ENCODE data around the gene RASA4B.

Gene RASA4B

DNA sequence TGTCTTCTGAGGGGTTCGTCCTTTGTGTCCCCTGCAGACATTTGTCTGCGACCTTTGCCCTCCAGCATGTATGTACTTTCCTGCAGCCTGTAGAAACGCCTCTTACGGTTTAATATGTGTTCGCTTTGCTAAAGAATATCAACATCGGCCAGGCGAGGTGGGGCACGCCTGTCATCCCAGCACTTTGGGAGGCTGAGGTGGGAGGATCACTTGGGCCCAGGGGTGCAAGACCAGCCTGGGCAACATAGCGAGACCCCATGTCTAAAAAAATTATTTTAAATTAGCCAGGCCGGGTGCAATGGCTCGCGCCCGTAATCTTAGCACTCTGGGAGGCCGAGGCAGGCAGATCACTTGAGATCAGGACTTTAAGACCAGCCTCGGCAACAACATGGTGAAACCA is 68.4 kb downstream of the RASA4B start:
- Histone ChIP-seq H3K27ac (ENCODE audit: low read depth, low read length) (no peak overlapping the region), H3K27me3 (ENCODE audit: insufficient read depth, low read length) (no peaks in the 10 kb centered on the region), H2AFZ (ENCODE audit: insufficient read depth, low read length, poor library complexity) (no peak overlapping the region), H3K9me3 (ENCODE audit: insufficient read depth, low read depth, low read length) (no peaks in the 10 kb centered on the region), H3K79me1 (ENCODE audit: low read length) (peaks cover 2% of the 10 kb centered on the region), H3K14ac (ENCODE audit: low read length) (no peak overlapping the region), H3K36me3 (ENCODE audit: control insufficient read depth in 1 of 2, insufficient read depth in 2 of 2, low read length in 2 of 2) (peaks cover 22 to 27% of the 10 kb centered on the region in 2 experiments), H2BK12ac (ENCODE audit: low read length) (no peak overlapping the region), H3K23ac (ENCODE audit: low read length) (no peak overlapping the region), H2BK120ac (ENCODE audit: insufficient read depth, low read length, poor library complexity) (no peak overlapping the region), H3K9ac (ENCODE audit: low read length) (no peak overlapping the region), H3K79me2 (ENCODE audit: control insufficient read depth, insufficient read depth, low read length, poor library complexity) (no peaks in the 10 kb centered on the region), H3K4ac (ENCODE audit: low read depth, low read length) (no peak overlapping the region), H3K4me2 (ENCODE audit: low read length) (no peak overlapping the region), H3K18ac (ENCODE audit: low read length) (no peak overlapping the region), H3K4me3 (ENCODE audit: low read depth, low read length) (no peak overlapping the region), H3K4me1 (ENCODE audit: control insufficient read depth in 1 of 2, insufficient read depth in 2 of 2, low read length in 2 of 2) (peaks cover 3 to 5% of the 10 kb centered on the region in 2 experiments), H2BK5ac (ENCODE audit: low read depth, low read length, poor library complexity) (no peak overlapping the region), H2AK5ac (ENCODE audit: low read length) (no peak overlapping the region), H4K8ac (ENCODE audit: low read depth, low read length) (no peak overlapping the region), H4K12ac (ENCODE audit: low read depth, low read length) (no peak overlapping the region), H4K91ac (ENCODE audit: low read depth, low read length) (no peak overlapping the region)
- no CpG with 5 or more reads among the region's 15 CpGs for WGBS (ENCODE audit: extremely low coverage, insufficient coverage, insufficient read length)
- DNase-seq: no peak

GRCh38 chr7:102447311-102447710 is 70.3 kb downstream of the RASA4B start:
- Histone ChIP-seq H2AFZ (ENCODE audit: insufficient read depth, low read length, poor library complexity) (no peak overlapping the region), H3K9me3 (ENCODE audit: insufficient read depth, low read depth, low read length) (no peaks in the 10 kb centered on the region), H3K23ac (ENCODE audit: low read length) (no peak overlapping the region), H3K79me1 (ENCODE audit: low read length) (peaks cover 2% of the 10 kb centered on the region), H3K4me1 (ENCODE audit: control insufficient read depth in 1 of 2, insufficient read depth in 2 of 2, low read length in 2 of 2) (peaks cover 3 to 5% of the 10 kb centered on the region in 2 experiments), H3K4me2 (ENCODE audit: low read length) (no peak overlapping the region), H2BK12ac (ENCODE audit: low read length) (no peak overlapping the region), H3K36me3 (ENCODE audit: control insufficient read depth in 1 of 2, insufficient read depth in 2 of 2, low read length in 2 of 2) (peaks cover 22 to 27% of the 10 kb centered on the region in 2 experiments), H4K8ac (ENCODE audit: low read depth, low read length) (no peak overlapping the region), H4K91ac (ENCODE audit: low read depth, low read length) (no peak overlapping the region), H3K27me3 (ENCODE audit: insufficient read depth, low read length) (no peaks in the 10 kb centered on the region), H3K4me3 (ENCODE audit: low read depth, low read length) (no peak overlapping the region), H3K79me2 (ENCODE audit: control insufficient read depth, insufficient read depth, low read length, poor library complexity) (no peaks in the 10 kb centered on the region), H4K12ac (ENCODE audit: low read depth, low read length) (no peak overlapping the region), H2BK120ac (ENCODE audit: insufficient read depth, low read length, poor library complexity) (no peak overlapping the region), H3K18ac (ENCODE audit: low read length) (no peak overlapping the region), H3K4ac (ENCODE audit: low read depth, low read length) (no peak overlapping the region), H3K14ac (ENCODE audit: low read length) (no peak overlapping the region), H3K27ac (ENCODE audit: low read depth, low read length) (no peak overlapping the region), H2BK5ac (ENCODE audit: low read depth, low read length, poor library complexity) (no peak overlapping the region), H2AK5ac (ENCODE audit: low read length) (no peak overlapping the region), H3K9ac (ENCODE audit: low read length) (no peak overlapping the region)
- DNase-seq: no peak
- WGBS (ENCODE audit: extremely low coverage, insufficient coverage, insufficient read length): no CpG with 5 or more reads among the region's 14 CpGs

GRCh38 chr7:102446387-102447156 is 71.0 kb downstream of the RASA4B start:
- H2BK12ac ChIP-seq (ENCODE audit: low read length): no peak overlapping the region
- no peak overlapping the region for H3K4me2 ChIP-seq (ENCODE audit: low read length)
- no peak overlapping the region for H2AK5ac ChIP-seq (ENCODE audit: low read length)
- H3K36me3 ChIP-seq (ENCODE audit: control insufficient read depth in 1 of 2, insufficient read depth in 2 of 2, low read length in 2 of 2): peaks cover 29 to 31% of the 10 kb centered on the region in 2 experiments
- no peak overlapping the region for H2BK5ac ChIP-seq (ENCODE audit: low read depth, low read length, poor library complexity)
- no peaks in the 10 kb centered on the region for H3K79me1 ChIP-seq (ENCODE audit: low read length)
- H3K18ac ChIP-seq (ENCODE audit: low read length): no peak overlapping the region
- H3K27ac ChIP-seq (ENCODE audit: low read depth, low read length): no peak overlapping the region
- no peak overlapping the region for H2AFZ ChIP-seq (ENCODE audit: insufficient read depth, low read length, poor library complexity)
- no peak overlapping the region for H3K4me3 ChIP-seq (ENCODE audit: low read depth, low read length)
- no CpG with 5 or more reads among the region's 41 CpGs for WGBS (ENCODE audit: extremely low coverage, insufficient coverage, insufficient read length)
- no peak overlapping the region for H3K23ac ChIP-seq (ENCODE audit: low read length)
- DNase-seq: no peak
- no peaks in the 10 kb centered on the region for H3K27me3 ChIP-seq (ENCODE audit: insufficient read depth, low read length)
- H3K9me3 ChIP-seq (ENCODE audit: insufficient read depth, low read depth, low read length): no peaks in the 10 kb centered on the region
- H3K4ac ChIP-seq (ENCODE audit: low read depth, low read length): no peak overlapping the region
- no peak overlapping the region for H4K8ac ChIP-seq (ENCODE audit: low read depth, low read length)
- H3K9ac ChIP-seq (ENCODE audit: low read length): no peak overlapping the region
- no peak overlapping the region for H4K12ac ChIP-seq (ENCODE audit: low read depth, low read length)
- no peak overlapping the region for H4K91ac ChIP-seq (ENCODE audit: low read depth, low read length)
- H2BK120ac ChIP-seq (ENCODE audit: insufficient read depth, low read length, poor library complexity): no peak overlapping the region
- H3K4me1 ChIP-seq (ENCODE audit: control insufficient read depth in 1 of 2, insufficient read depth in 2 of 2, low read length in 2 of 2): peaks cover under 1 to 3% of the 10 kb centered on the region in 2 experiments
- H3K14ac ChIP-seq (ENCODE audit: low read length): no peak overlapping the region
- H3K79me2 ChIP-seq (ENCODE audit: control insufficient read depth, insufficient read depth, low read length, poor library complexity): no peaks in the 10 kb centered on the region

DNA sequence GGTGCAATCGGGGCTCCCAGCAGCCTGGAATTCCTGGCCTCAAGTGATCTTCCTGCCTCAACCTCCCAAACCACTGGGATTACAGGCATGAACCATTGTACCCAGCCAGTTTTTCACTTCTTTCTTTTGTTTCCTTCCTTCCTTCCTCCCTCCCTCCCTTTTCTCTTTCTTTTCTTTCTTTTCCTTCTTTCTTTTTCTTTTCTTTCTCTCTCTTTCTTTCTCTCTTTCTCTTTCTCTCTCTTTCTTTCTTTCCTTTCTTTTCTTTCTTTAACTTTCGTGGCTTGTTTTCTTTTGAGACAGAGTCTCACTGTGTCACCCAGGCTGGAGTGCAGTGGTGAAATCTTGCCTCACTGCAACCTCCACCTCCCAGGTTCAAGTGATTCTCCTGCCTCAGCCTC is 71.9 kb downstream of the RASA4B start:
- H3K4me1 ChIP-seq (ENCODE audit: control insufficient read depth in 1 of 2, insufficient read depth in 2 of 2, low read length in 2 of 2): peaks cover 0 to under 1% of the 10 kb centered on the region in 2 experiments
- no peak overlapping the region for H4K8ac ChIP-seq (ENCODE audit: low read depth, low read length)
- no peak overlapping the region for H3K4ac ChIP-seq (ENCODE audit: low read depth, low read length)
- no peak overlapping the region for H4K91ac ChIP-seq (ENCODE audit: low read depth, low read length)
- H3K27ac ChIP-seq (ENCODE audit: low read depth, low read length): no peak overlapping the region
- WGBS (ENCODE audit: extremely low coverage, insufficient coverage, insufficient read length): no CpG with 5 or more reads among the region's 2 CpGs
- H3K9ac ChIP-seq (ENCODE audit: low read length): no peak overlapping the region
- DNase-seq: no peak
- H3K9me3 ChIP-seq (ENCODE audit: insufficient read depth, low read depth, low read length): no peaks in the 10 kb centered on the region
- no peaks in the 10 kb centered on the region for H3K79me2 ChIP-seq (ENCODE audit: control insufficient read depth, insufficient read depth, low read length, poor library complexity)
- H3K18ac ChIP-seq (ENCODE audit: low read length): no peak overlapping the region
- H2BK12ac ChIP-seq (ENCODE audit: low read length): no peak overlapping the region
- H2BK120ac ChIP-seq (ENCODE audit: insufficient read depth, low read length, poor library complexity): no peak overlapping the region
- no peak overlapping the region for H2AFZ ChIP-seq (ENCODE audit: insufficient read depth, low read length, poor library complexity)
- no peak overlapping the region for H3K4me3 ChIP-seq (ENCODE audit: low read depth, low read length)
- H3K36me3 ChIP-seq (ENCODE audit: control insufficient read depth in 1 of 2, insufficient read depth in 2 of 2, low read length in 2 of 2): peaks cover 29 to 34% of the 10 kb centered on the region in 2 experiments
- H2AK5ac ChIP-seq (ENCODE audit: low read length): no peak overlapping the region
- no peak overlapping the region for H3K23ac ChIP-seq (ENCODE audit: low read length)
- no peak overlapping the region for H3K14ac ChIP-seq (ENCODE audit: low read length)
- H3K27me3 ChIP-seq (ENCODE audit: insufficient read depth, low read length): no peaks in the 10 kb centered on the region
- H3K4me2 ChIP-seq (ENCODE audit: low read length): no peak overlapping the region
- H3K79me1 ChIP-seq (ENCODE audit: low read length): no peaks in the 10 kb centered on the region
- no peak overlapping the region for H2BK5ac ChIP-seq (ENCODE audit: low read depth, low read length, poor library complexity)
- no peak overlapping the region for H4K12ac ChIP-seq (ENCODE audit: low read depth, low read length)
